Neuron (in vitro differentiated cells): Measurements from ENCODE around the gene TRMT112.

ENCODE experiments used
- H2AFZ ChIP-seq: one replicate; pipeline ENCODE4 v1.6.1; 2013; ENCODE audit warnings: low read depth, mild to moderate bottlenecking, inconsistent platforms, low read length, moderate library complexity
- H3K27me3 ChIP-seq: one replicate; pipeline ENCODE4 v1.6.1; 2013; ENCODE audit warnings: low read length; ENCODE audit not compliant: insufficient read depth
- H3K36me3 ChIP-seq: one replicate; pipeline ENCODE4 v1.6.1; 2013; ENCODE audit warnings: low read length; ENCODE audit not compliant: insufficient read depth
- H3K4me1 ChIP-seq: one replicate; pipeline ENCODE4 v1.6.1; 2013; ENCODE audit warnings: low read length; ENCODE audit not compliant: insufficient read depth
- H3K4me3 ChIP-seq: 2 replicates; pipeline ENCODE4 v1.5.1; 2013; ENCODE audit warnings: mild to moderate bottlenecking, low read length, moderate library complexity
- H3K9me3 ChIP-seq: one replicate; pipeline ENCODE4 v1.6.1; 2013; ENCODE audit warnings: low read length

TRMT112 gene

DNA sequence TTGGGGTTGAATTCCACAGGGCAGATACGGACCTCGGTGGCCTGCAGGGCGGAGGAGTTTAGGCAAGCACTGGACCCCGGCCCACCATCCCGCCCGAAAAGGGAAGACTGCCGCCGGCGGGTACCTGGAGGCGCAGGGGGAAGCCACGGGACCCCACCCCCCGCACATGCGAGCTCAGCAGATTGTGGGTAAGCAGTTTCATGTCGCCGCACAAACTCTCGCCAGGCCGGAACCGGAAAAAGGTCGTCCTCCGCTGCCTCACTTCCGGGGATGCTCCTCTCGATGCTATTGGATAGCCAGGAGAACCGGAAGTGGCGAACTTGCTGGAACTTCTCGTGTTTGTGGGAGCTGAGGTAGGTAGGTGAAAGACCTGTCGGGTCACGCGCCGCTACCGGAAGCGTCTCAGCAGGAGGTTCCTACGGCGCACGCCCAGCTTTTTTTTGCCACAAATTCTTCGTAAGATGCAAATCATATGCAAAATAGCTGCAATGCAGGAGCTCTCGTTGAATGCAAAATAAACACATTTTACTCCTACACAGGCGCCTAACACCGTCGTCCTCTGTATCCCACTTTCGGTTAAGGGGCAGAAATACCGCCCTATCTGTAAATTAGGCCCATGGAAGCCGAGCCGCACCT lies at the start of gene TRMT112:
TRMT112 (minus strand) TSS at position 235 of the 636 bp plus-strand sequence; CDS start at position 202, 33 bp downstream.
- Histone ChIP-seq H3K4me1 (peaks cover 18% of the 10 kb centered on the region), H3K4me3 (peak within 1 kb of the TSS; percentile 63), H3K36me3 (peaks cover 14% of the 10 kb centered on the region), H2AFZ (peak within 1 kb of the TSS; percentile 38), H3K27me3 (no peaks in the 10 kb centered on the region), H3K9me3 (no peaks in the 10 kb centered on the region)

DNA sequence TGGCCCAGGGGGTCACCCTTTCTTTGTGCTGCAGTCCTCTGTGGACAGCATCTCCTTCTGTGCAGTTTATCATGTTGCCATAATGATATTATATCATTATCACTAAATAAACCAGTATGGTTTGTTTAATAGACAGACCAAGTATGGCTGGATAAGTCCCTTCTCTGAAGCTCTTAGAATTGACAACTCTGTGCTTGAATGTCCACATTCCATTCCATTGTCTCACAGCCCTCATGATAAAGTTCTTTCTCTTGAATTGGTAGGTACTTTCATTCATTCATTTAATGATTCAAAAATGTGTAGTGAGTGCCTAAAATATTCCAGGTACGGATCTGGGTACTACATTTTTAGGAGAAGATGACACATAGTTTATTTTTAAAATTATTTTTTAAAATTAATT lies 49.4 kb upstream of the TRMT112 start:
- no peaks in the 10 kb centered on the region for H3K27me3 ChIP-seq
- H3K9me3 ChIP-seq, result peaks cover 7% of the 10 kb centered on the region
- H3K4me3 ChIP-seq, result no peak overlapping the region
- no peaks in the 10 kb centered on the region for H3K4me1 ChIP-seq
- no peak overlapping the region for H2AFZ ChIP-seq
- peaks cover 66% of the 10 kb centered on the region for H3K36me3 ChIP-seq

DNA sequence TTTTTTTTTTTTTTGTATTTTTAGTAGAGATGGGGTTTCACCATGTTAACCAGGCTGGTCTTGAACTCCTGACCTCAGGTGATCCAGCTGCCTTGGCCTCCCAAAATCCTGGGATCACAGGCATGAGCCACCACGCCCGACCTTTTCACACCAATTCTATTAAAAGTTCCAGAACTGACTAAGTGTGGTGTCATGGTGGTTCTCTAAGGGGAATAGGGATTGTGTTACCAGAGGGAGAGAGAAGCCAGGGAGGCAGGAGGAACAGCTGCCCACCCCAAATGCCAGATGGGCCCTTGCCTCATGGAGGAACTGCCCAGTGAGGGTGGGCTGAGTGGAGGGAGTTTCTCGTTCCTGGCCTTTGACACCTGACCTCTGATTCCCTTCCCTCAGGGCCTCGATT lies 47.6 kb upstream of the TRMT112 start:
- Histone ChIP-seq H2AFZ (no peak overlapping the region), H3K27me3 (no peaks in the 10 kb centered on the region), H3K4me3 (no peak overlapping the region), H3K4me1 (peaks cover under 1% of the 10 kb centered on the region), H3K9me3 (peaks cover 3% of the 10 kb centered on the region), H3K36me3 (peaks cover 66% of the 10 kb centered on the region)

DNA sequence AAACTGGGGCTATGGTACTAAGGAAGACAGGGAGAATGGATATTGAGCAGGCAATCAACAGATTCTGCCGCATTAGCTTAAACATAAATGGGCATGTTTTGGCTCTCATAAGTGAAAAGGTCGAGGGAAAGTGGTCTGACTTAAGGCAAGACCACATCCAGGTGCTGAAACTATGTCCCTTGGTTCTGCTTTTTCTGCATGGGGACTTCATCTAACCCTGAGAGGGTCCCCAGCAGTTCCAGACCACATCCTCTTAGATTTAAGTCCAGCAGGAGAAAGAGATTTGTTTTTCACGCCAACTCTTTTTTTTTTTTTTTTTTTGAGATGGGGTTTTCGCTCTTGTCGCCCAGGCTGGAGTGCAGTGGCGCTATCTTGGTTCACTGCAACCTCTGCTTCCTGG lies 47.1 kb upstream of the TRMT112 start:
- peaks cover 3% of the 10 kb centered on the region for H3K9me3 ChIP-seq
- H3K4me1 ChIP-seq, result peaks cover 5% of the 10 kb centered on the region
- no peak overlapping the region for H3K4me3 ChIP-seq
- no peaks in the 10 kb centered on the region for H3K27me3 ChIP-seq
- peaks cover 62% of the 10 kb centered on the region for H3K36me3 ChIP-seq
- no peak overlapping the region for H2AFZ ChIP-seq

DNA sequence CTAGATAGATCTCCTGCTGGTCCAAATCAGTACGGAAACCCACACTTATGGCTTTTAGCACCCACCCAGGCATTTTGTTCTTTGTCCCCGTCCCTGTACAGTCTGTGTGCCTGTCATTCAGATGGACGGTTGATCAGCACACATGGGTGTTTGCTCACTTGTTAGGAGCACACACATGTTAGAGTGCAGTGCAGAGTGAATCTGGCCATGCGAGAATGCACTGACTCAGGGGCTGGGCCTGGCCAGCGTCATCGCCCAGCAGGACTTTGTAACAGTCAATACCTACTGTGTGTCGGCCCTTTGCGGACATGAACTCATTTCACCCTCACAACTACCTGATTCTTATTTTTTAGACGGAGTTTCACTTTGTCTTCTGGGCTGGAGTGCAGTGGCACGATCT lies 45.0 kb upstream of the TRMT112 start:
- Histone ChIP-seq H3K4me3 (no peak overlapping the region), H3K36me3 (peaks cover 45% of the 10 kb centered on the region), H3K9me3 (no peaks in the 10 kb centered on the region), H3K4me1 (peaks cover 22% of the 10 kb centered on the region), H2AFZ (no peak overlapping the region), H3K27me3 (no peaks in the 10 kb centered on the region)

DNA sequence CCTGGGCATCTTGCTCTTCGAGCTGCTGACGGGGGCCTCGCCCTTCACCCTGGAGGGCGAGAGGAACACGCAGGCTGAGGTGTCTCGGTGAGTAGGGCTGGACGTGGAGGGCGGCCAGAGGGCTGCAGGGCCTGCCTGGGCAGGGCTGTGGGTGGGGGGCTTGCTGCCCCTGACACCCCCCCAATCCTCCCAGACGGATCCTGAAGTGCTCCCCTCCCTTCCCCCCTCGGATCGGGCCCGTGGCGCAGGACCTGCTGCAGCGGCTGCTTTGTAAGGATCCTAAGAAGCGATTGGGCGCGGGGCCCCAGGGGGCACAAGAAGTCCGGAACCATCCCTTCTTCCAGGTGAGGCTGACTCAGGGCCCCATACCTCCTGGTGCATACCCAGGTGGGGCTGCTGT lies 44.3 kb upstream of the TRMT112 start:
- Histone ChIP-seq H3K4me3 (no peak overlapping the region), H3K36me3 (peaks cover 42% of the 10 kb centered on the region), H3K9me3 (no peaks in the 10 kb centered on the region), H3K4me1 (peaks cover 22% of the 10 kb centered on the region), H3K27me3 (no peaks in the 10 kb centered on the region), H2AFZ (no peak overlapping the region)

DNA sequence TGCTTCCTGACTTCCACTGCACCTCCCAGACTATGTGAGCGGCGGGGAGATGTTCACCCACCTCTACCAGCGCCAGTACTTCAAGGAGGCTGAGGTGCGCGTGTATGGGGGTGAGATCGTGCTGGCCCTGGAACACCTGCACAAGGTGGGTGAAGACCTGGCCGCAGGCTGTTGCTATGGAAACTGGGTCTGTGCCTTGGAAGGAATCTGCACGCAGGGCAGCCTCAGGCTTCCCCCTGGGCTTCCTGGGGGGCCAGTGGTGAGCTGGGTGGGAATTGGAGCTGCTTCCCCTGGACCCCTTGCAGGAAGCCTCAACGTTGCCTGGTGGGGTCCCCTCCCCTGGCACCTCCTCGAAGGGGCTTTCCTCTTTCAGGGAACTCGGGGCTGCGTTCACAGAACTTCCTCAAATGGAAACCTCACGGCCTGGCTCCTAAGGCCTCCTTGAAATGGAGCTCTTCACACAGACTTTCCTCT lies 43.1 kb upstream of the TRMT112 start:
- Histone ChIP-seq H3K4me3 (no peak overlapping the region), H3K27me3 (no peaks in the 10 kb centered on the region), H3K4me1 (peaks cover 23% of the 10 kb centered on the region), H2AFZ (no peak overlapping the region), H3K9me3 (no peaks in the 10 kb centered on the region), H3K36me3 (peaks cover 34% of the 10 kb centered on the region)

DNA sequence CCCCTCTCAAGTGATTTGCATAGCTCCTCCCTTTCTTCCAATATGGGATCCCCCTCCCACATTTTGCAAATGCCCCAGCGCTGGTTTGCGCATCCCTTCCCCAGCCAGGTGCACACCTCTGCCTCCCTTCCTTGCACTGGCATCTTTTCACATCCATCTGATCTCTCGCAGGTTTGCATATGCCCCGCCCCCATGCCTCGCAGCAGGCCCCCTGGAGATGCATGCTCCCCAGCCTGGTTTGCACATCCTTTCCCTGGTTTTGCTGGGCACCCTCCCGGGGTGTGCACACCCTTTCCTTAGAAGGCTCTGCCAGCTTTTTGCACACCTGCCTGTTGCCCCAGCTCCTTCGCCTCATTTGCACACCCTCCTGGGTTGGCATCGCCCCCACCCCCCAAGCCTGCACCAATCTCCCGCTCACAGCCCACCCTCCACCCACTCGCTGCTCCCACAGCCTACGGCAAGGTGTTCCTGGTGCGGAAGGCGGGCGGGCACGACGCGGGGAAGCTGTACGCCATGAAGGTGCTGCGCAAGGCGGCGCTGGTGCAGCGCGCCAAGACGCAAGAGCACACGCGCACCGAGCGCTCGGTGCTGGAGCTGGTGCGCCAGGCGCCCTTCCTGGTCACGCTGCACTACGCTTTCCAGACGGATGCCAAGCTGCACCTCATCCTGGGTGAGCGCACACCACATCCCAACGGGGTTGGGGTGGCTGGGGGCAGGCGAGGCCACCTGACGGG lies 42.5 kb upstream of the TRMT112 start:
- Histone ChIP-seq H3K4me3 (peak overlapping the region; percentile 82), H3K9me3 (no peaks in the 10 kb centered on the region), H3K4me1 (peaks cover 27% of the 10 kb centered on the region), H2AFZ (no peak overlapping the region), H3K36me3 (peaks cover 29% of the 10 kb centered on the region), H3K27me3 (no peaks in the 10 kb centered on the region)

DNA sequence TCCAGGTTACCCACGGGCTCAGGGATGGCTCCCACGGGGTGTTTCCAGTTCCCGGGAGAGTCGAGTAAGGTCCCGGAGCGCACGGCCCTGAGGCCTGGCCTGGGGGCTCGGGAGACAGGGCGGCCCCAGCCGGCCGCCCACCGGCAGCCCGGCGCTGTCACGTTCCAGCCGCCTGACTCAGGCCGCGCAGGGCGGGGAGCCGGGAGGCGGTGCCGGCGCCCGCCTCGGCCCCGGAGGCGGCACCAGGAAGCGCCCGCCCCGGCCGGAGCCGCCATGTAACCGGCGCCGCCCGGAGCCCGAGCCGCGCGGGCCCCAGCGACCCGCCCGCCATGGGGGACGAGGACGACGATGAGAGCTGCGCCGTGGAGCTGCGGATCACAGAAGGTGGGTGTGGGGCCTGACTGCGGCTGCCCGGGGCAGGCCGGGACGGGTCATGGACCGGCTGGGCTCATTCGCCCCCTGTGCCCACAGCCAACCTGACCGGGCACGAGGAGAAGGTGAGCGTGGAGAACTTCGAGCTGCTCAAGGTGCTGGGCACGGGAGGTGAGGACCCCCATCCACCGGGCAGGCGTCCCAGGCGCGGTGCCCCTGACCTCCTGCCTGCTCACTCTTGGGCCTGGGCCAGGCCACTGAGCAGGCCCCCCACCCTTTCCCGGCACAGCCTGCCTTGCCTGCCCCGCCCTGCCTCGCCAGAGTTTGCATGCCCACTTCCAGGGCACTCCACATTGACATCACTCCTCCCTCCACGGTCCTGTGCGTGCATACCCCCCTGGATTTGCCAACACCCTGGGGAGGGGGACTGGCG lies 41.8 kb upstream of the TRMT112 start, which contains the start of gene RPS6KA4:
RPS6KA4 (plus strand) TSS at position 256 of the 805 bp plus-strand sequence; CDS start at position 330, 74 bp downstream.
- Histone ChIP-seq H3K36me3 (peaks cover 26% of the 10 kb centered on the region), H3K9me3 (no peaks in the 10 kb centered on the region), H3K4me3 (peak within 1 kb of the TSS; percentile 82), H2AFZ (peak within 1 kb of the TSS; percentile 87), H3K4me1 (peaks cover 29% of the 10 kb centered on the region), H3K27me3 (no peaks in the 10 kb centered on the region)

DNA sequence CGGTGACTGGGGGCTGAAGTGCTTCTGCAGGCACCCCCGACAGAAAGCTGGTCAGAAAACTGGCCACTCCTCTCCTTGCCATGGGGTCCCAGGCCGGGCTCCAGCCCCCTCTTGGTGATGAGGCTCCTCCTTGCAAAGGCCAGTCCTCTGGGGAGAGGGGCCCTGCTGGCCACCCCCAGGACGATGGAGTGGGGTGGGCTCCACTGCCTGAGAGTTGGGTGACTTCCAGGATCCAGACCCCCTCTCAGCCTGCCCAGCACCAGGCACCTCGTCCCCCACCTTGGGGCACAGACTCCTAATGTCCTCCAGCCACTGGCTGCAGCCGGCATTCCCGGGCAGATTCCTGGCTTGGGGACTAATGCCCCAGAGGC lies 41.2 kb upstream of the TRMT112 start:
- H2AFZ ChIP-seq, result peak overlapping the region; percentile 87
- peaks cover 22% of the 10 kb centered on the region for H3K36me3 ChIP-seq
- peaks cover 29% of the 10 kb centered on the region for H3K4me1 ChIP-seq
- peak overlapping the region; percentile 82 for H3K4me3 ChIP-seq
- no peaks in the 10 kb centered on the region for H3K27me3 ChIP-seq
- no peaks in the 10 kb centered on the region for H3K9me3 ChIP-seq

DNA sequence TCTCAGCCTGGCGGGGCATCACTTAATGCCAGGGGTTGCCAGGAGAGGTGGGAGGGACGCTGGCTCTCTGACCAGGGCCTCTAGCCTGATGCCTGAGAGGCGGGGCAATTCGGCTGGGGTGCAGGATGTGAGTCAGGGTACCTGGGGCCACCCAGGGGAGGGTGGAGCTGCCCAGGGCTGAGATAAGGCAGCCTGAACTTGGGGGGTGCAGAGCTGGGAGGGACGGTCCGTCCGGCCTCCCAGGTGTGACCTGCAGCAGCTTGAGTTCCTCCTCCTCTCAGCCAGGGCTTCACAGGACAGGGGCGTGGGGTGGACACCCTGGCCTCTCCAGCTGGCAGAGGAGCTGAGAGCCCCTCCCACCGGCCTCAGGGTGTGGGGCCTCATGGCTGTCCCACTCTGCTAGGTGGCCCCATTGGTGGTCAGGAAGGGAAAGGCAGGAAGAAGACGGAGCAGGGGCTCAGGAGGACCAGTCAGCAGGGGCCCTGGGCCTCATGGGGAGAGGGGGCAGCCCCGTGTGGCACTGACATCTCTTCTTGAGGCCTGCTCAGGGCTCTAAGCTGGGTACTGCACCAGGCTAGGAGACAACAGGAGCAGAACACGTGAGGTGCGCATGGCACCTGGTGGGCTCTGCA lies 40.7 kb upstream of the TRMT112 start:
- no peaks in the 10 kb centered on the region for H3K27me3 ChIP-seq
- peaks cover 29% of the 10 kb centered on the region for H3K4me1 ChIP-seq
- H3K36me3 ChIP-seq, result peaks cover 19% of the 10 kb centered on the region
- H3K9me3 ChIP-seq, result no peaks in the 10 kb centered on the region
- peak overlapping the region; percentile 82 for H3K4me3 ChIP-seq
- peak overlapping the region; percentile 87 for H2AFZ ChIP-seq

DNA sequence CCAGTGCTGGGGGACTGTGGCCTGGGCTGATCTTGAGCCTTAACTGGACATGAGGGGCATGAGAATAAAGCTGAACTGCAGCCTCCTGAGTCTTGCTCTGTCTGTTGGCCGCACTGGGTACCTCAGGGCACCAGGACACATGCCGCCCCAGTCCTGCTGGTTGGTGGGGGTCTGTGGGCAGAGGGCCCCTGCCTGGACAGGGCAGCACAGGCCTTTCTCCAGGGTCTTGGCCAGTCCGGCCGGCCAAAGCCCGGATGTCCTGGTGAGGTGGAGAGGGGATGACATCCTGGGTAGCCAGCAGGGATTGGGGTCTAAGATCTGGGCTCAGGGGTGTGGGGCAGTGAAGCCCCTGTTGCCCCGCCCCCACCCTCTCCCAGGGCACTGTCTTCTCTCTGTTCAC lies 40.1 kb upstream of the TRMT112 start:
- H3K36me3 ChIP-seq, result peaks cover 15% of the 10 kb centered on the region
- H3K9me3 ChIP-seq, result no peaks in the 10 kb centered on the region
- H3K4me1 ChIP-seq, result peaks cover 29% of the 10 kb centered on the region
- H3K4me3 ChIP-seq, result no peak overlapping the region
- H2AFZ ChIP-seq, result no peak overlapping the region
- no peaks in the 10 kb centered on the region for H3K27me3 ChIP-seq
